B cell (primary cell): ENCODE data around the gene DCUN1D5.

ENCODE experiments used
- CTCF ChIP-seq: fragments of 200-600 bp; IDR thresholded peaks from one replicate; pipeline ENCODE4 v1.8.0; 2022; ENCODE audit warnings: antibody characterized with exemption, mild to moderate bottlenecking
- EZH2 ChIP-seq: IDR thresholded peaks from 2 replicates; pipeline ENCODE4 v1.6.1; 2012; ENCODE audit warnings: borderline replicate concordance, low read depth, mild to moderate bottlenecking, moderate library complexity, low read length; ENCODE audit not compliant: insufficient read depth, poor library complexity, severe bottlenecking

DNA sequence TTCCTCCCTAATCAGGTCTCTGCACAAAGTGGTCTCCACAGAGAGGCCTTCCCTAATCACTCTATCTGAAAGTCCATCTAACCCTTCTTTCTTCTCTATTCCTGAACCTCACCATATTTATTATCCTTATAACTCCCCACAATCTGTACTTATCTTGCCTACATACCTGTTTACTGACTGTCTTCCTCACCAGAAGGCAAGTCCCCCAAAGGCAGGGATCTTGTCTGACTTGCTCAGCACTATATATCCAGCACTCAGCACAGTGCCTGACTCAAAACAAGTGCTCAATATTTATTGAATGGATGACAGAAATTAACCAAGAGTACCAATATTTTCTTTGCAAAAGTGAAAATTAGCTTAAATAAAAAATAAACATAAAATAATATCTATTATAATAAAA, 5.5 kb downstream of the DCUN1D5 start:
- TF ChIP-seq CTCF, result no peak
- no peak for TF ChIP-seq EZH2
